ENCODE data around the gene SLC6A9. TPM values are rescaled to one million over a fixed set of nuclear protein-coding genes. Genes with fewer than 3 reads are reported as not detected.

Gene SLC6A9
- total and polyA plus RNA-seq, 2 of the 8 experiments (the other 6 are each of a cell fraction or from before 2014, with no cell fraction given): 20.2 to 24.2 TPM

- TF ChIP-seq, protein P1, sequence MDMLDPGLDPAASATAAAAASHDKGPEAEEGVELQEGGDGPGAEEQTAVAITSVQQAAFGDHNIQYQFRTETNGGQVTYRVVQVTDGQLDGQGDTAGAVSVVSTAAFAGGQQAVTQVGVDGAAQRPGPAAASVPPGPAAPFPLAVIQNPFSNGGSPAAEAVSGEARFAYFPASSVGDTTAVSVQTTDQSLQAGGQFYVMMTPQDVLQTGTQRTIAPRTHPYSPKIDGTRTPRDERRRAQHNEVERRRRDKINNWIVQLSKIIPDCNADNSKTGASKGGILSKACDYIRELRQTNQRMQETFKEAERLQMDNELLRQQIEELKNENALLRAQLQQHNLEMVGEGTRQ (IDR thresholded peaks at IDR 0.05; ENCODE audit: low read length): no peak
- no peak for TF ChIP-seq SP4 (IDR thresholded peaks at IDR 0.05; ENCODE audit: low read length)
- no peak for TF ChIP-seq CHD1 (IDR thresholded peaks at IDR 0.05; ENCODE audit: low read depth, low read length)
- TF ChIP-seq GABPA (IDR thresholded peaks at IDR 0.05; ENCODE audit: borderline replicate concordance, insufficient read depth, low read length): no peak
- TF ChIP-seq ASH2L (IDR thresholded peaks at IDR 0.05; ENCODE audit: low read length): no peak
- TF ChIP-seq, protein P2, sequence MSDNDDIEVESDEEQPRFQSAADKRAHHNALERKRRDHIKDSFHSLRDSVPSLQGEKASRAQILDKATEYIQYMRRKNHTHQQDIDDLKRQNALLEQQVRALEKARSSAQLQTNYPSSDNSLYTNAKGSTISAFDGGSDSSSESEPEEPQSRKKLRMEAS (IDR thresholded peaks at IDR 0.05): no peak
- TF ChIP-seq HDAC6 (IDR thresholded peaks at IDR 0.05; ENCODE audit: low read depth, low read length): no peak
- TF ChIP-seq EP300 (IDR thresholded peaks at IDR 0.05; ENCODE audit: borderline replicate concordance in 1 of 2, low read depth in 2 of 2, low read length in 2 of 2): no peak
- TF ChIP-seq RAD21 (IDR thresholded peaks at IDR 0.05 in 1 of 2, conservative IDR thresholded peaks at IDR 0.05 in 1 of 2; ENCODE audit: low read depth in 2 of 2, low read length in 2 of 2): no peak
- TF ChIP-seq YY1 (IDR thresholded peaks at IDR 0.05; ENCODE audit: low read depth, low read length): no peak
- TF ChIP-seq, protein P3, sequence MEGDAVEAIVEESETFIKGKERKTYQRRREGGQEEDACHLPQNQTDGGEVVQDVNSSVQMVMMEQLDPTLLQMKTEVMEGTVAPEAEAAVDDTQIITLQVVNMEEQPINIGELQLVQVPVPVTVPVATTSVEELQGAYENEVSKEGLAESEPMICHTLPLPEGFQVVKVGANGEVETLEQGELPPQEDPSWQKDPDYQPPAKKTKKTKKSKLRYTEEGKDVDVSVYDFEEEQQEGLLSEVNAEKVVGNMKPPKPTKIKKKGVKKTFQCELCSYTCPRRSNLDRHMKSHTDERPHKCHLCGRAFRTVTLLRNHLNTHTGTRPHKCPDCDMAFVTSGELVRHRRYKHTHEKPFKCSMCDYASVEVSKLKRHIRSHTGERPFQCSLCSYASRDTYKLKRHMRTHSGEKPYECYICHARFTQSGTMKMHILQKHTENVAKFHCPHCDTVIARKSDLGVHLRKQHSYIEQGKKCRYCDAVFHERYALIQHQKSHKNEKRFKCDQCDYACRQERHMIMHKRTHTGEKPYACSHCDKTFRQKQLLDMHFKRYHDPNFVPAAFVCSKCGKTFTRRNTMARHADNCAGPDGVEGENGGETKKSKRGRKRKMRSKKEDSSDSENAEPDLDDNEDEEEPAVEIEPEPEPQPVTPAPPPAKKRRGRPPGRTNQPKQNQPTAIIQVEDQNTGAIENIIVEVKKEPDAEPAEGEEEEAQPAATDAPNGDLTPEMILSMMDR (IDR thresholded peaks at IDR 0.05; ENCODE audit: control extremely low read depth in 1 of 3, insufficient read depth in 1 of 3, low read depth in 1 of 3, low read length in 3 of 3): no peak
Observed at GRCh38 chr1:43951021-43951985, 80.0 kb downstream of the SLC6A9 start (continued).

Data from H1 (cell line).